B cell (primary cell): ENCODE measurements around the gene SLC9A3. TPM values are rescaled to one million over a fixed set of nuclear protein-coding genes. Genes with fewer than 3 reads are reported as not detected.

Source experiments
- ATAC-seq: fragments of 200-7000 bp; cut with Tn5 transposase; one replicate; pipeline ENCODE4 v1.10.0; 2021; ENCODE audit warnings: low read depth, mild to moderate bottlenecking, moderate number of reproducible peaks, moderate library complexity
- CTCF ChIA-PET: fragments of 350-600 bp; sonication (Branson Sonifier 250); formaldehyde crosslinking; loops from one replicate; lab custom pipeline; 2021; ENCODE audit warnings: antibody characterized with exemption, inconsistent platforms; lab: Charles Lee
- POLR2A ChIA-PET: fragments of 350-600 bp; sonication (Branson Sonifier 250); formaldehyde crosslinking; loops from one replicate; lab custom pipeline; 2021; ENCODE audit warnings: antibody characterized with exemption; lab: Charles Lee
- DNase-seq: peaks from one replicate; pipeline ENCODE4 v3.0.0; 2013
- H2AFZ ChIP-seq: 2 replicates; pipeline ENCODE4 v1.6.1; 2012; ENCODE audit warnings: mild to moderate bottlenecking, low read depth, low read length; ENCODE audit not compliant: insufficient read depth, poor library complexity, severe bottlenecking
- H3K27ac ChIP-seq, 2 donors: 1 replicate in 1 of 2; 2 replicates in 1 of 2; pipeline ENCODE4 v1.5.1; 2012 to 2013; ENCODE audit warnings: low read length in 2 of 2, mild to moderate bottlenecking in 2 of 2, moderate library complexity in 1 of 2
- H3K27me3 ChIP-seq, 4 experiments: fragments of 200-600 bp in 1 of 4; sonication (generic) in 1 of 4; replicated peaks in 1 of 4; 1 replicate in 2 of 4; 2 replicates in 2 of 4; pipeline versions ENCODE4 v1.6.1 to v1.7.0; 2013 to 2016; ENCODE audit warnings: low read length in 3 of 4, mild to moderate bottlenecking in 2 of 4, mixed read lengths in 1 of 4, moderate library complexity in 1 of 4; ENCODE audit not compliant: insufficient read depth in 4 of 4, control insufficient read depth in 3 of 4; ENCODE audit errors: control extremely low read depth in 1 of 4
- H3K36me3 ChIP-seq, 2 experiments: replicated peaks in 1 of 2; 1 replicate in 1 of 2; 2 replicates in 1 of 2; pipeline versions ENCODE4 v1.6.1 to v1.7.1; 2013; ENCODE audit warnings: low read length in 1 of 2; ENCODE audit not compliant: insufficient read depth in 2 of 2, control insufficient read depth in 1 of 2; ENCODE audit errors: control extremely low read depth in 1 of 2, extremely low read depth in 1 of 2
- H3K4me1 ChIP-seq, 2 donors: fragments of 200-600 bp in 1 of 2; sonication (generic) in 1 of 2; 1 replicate in 1 of 2; 2 replicates in 1 of 2; pipeline versions ENCODE4 v1.5.1 to v1.6.1; 2013 to 2017; ENCODE audit warnings: low read length in 2 of 2; ENCODE audit not compliant: control insufficient read depth in 2 of 2, insufficient read depth in 2 of 2
- H3K4me2 ChIP-seq: replicated peaks from 2 replicates; pipeline ENCODE3; 2012; ENCODE audit warnings: mild to moderate bottlenecking, low read depth, low read length; ENCODE audit not compliant: poor library complexity, severe bottlenecking
- H3K4me3 ChIP-seq, 5 experiments: fragments of 200-600 bp in 1 of 5; sonication (generic) in 1 of 5; 1 replicate in 3 of 5; 2 replicates in 2 of 5; pipeline versions ENCODE4 v1.5.1 to v1.7.0; 2011 to 2016; ENCODE audit warnings: low read length in 4 of 5, mild to moderate bottlenecking in 4 of 5, low read depth in 2 of 5, control low read depth in 1 of 5, moderate library complexity in 1 of 5; ENCODE audit not compliant: insufficient read depth in 1 of 5; ENCODE audit errors: control extremely low read depth in 1 of 5, extremely low read depth in 1 of 5
- H3K79me2 ChIP-seq: fragments of 200-600 bp; sonication (generic); one replicate; pipeline ENCODE4 v1.6.0; 2016; ENCODE audit warnings: low read length; ENCODE audit not compliant: control insufficient read depth, insufficient read depth
- H3K9ac ChIP-seq: fragments of 200-600 bp; sonication (generic); 2 replicates; pipeline ENCODE4 v1.6.1; 2017; ENCODE audit warnings: mild to moderate bottlenecking, low read length, moderate library complexity
- H3K9me3 ChIP-seq, 3 donors: one replicate each; pipeline versions ENCODE4 v1.6.1 to v1.7.1; 2013; ENCODE audit warnings: low read length in 2 of 3; ENCODE audit not compliant: control insufficient read depth in 2 of 3, insufficient read depth in 1 of 3; ENCODE audit errors: control extremely low read depth in 1 of 3
- H4K20me1 ChIP-seq: 2 replicates; pipeline ENCODE4 v1.6.0; 2012; ENCODE audit warnings: mild to moderate bottlenecking, low read length; ENCODE audit not compliant: insufficient read depth, control insufficient read depth, poor library complexity, severe bottlenecking
- H3K27ac Mint-ChIP-seq: one replicate; pipeline ENCODE4 v1.8.0; 2021; ENCODE audit warnings: mixed read lengths
- H3K27me3 Mint-ChIP-seq: one replicate; pipeline ENCODE4 v1.8.0; 2021; ENCODE audit warnings: mixed read lengths
- H3K4me1 Mint-ChIP-seq: one replicate; pipeline ENCODE4 v1.8.0; 2021; ENCODE audit warnings: mixed read lengths
- H3K4me3 Mint-ChIP-seq: one replicate; pipeline ENCODE4 v1.8.0; 2021; ENCODE audit warnings: mixed read lengths
- H3K9me3 Mint-ChIP-seq: one replicate; pipeline ENCODE4 v1.8.0; 2022; ENCODE audit warnings: mixed read lengths; ENCODE audit not compliant: insufficient read depth
- EZH2 ChIP-seq: IDR thresholded peaks from 2 replicates; pipeline ENCODE4 v1.6.1; 2012; ENCODE audit warnings: borderline replicate concordance, low read depth, mild to moderate bottlenecking, moderate library complexity, low read length; ENCODE audit not compliant: insufficient read depth, poor library complexity, severe bottlenecking
- WGBS: methylation state at CpG from one replicate; pipeline ENCODE4 v1.1.5; 2013; ENCODE audit warnings: missing lambda C conversion rate; ENCODE audit not compliant: insufficient coverage; 5-methylcytosine and 5-hydroxymethylcytosine counted together
- intact Hi-C: fragments of 100-400 bp; cut with micrococcal nuclease; formaldehyde crosslinking; loops from one replicate; pipeline ENCODE4 v1.10.0; 2022
- polyA plus RNA-seq: library from polyadenylated mRNA; depleted of rRNA; stranded (reverse); fragments of >200 nt; gene quantifications from 2 replicates; pipeline ENCODE4 v1.2.3, GENCODE V29; 2012
- total RNA-seq, 2 donors: library from RNA; stranded (reverse); fragments of 120-200 nt in 1 of 2; gene quantifications; 1 replicate in 1 of 2; 2 replicates in 1 of 2; pipeline versions ENCODE4 v1.2.3 to v1.2.4, GENCODE V29; 2013 to 2022
- TF ChIP-seq, protein P1 (sequence below): fragments of 200-600 bp; IDR thresholded peaks from one replicate; pipeline ENCODE4 v1.8.0; 2022; ENCODE audit warnings: antibody characterized with exemption, mild to moderate bottlenecking

SLC9A3 gene
- total and polyA plus RNA-seq, 2 donors (not counting 1 experiment from before 2014, with no cell fraction given): 0.84 to 2.0 TPM

DNA sequence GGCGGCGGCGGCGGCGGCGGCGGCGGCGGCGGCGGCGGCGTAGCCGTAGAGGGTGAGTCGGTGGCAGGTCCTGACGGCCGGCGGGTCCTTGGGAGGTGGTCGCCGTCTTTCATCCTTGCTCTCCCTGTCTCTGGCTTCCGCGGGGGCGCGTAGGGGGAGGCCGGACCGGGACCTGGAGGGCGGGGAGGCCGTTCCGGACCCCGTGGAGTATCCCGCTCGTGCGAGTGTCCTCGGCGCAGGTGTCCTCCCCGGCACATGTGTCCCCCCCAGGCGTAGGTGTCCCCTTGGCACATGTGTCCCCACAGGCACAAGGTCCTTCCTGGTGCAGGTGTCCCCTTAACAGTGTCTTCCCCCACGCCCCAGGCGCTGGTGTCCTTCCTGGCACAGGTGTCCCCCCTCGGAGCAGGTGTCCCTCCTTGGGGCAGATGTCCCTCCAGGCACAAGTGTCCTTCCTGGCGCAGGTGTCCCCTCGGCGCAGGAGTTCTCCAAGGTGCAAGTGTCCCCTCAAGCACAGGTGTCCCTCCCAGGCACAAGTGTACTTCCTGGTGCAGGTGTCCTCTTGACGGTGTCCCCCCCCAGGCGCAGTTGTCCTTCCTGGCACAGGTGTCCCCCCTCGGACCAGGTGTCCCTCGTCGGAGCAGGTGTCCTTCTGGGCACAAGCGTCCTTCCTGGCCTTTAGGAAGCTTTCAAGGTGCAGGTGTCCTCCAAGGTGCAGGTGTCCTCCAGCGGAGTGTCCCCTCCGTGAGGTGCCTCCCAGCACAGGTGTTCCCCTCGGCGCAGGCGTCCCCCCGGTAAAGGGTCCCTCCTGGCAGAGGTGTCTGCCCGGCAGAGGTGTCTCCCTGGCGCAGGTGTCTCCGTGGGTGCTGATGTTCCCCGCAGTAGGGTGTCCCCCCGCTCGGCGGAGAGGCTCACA, 80.8 kb downstream of the SLC9A3 start:
- Histone ChIP-seq H3K4me1 (peaks cover 6 to 19% of the 10 kb centered on the region in 2 donors), H2AFZ (peak overlapping the region; percentile 92), H3K36me3 (peaks cover 7 to 22% of the 10 kb centered on the region in 2 experiments), H3K27me3 (no peaks in the 10 kb centered on the region), H3K9me3 (peaks cover 0 to 7% (median 0%) of the 10 kb centered on the region in 3 donors), H4K20me1 (peaks cover 35% of the 10 kb centered on the region), H3K79me2 (peaks cover 48% of the 10 kb centered on the region), H3K4me3 (peak overlapping the region; percentile 53 to 91 (median 89)), H3K4me2 (peak overlapping the region; percentile 88), H3K9ac (peak overlapping the region; percentile 93), H3K27ac (peak overlapping the region; percentile 56 to 81)
- H3K27me3 Mint-ChIP-seq: no peaks in the 10 kb centered on the region
- DNase-seq: no peak
- ATAC-seq: no peak
- H3K4me1 Mint-ChIP-seq: peaks cover 30% of the 10 kb centered on the region
- no peak for TF ChIP-seq EZH2
- TF ChIP-seq, protein P1, sequence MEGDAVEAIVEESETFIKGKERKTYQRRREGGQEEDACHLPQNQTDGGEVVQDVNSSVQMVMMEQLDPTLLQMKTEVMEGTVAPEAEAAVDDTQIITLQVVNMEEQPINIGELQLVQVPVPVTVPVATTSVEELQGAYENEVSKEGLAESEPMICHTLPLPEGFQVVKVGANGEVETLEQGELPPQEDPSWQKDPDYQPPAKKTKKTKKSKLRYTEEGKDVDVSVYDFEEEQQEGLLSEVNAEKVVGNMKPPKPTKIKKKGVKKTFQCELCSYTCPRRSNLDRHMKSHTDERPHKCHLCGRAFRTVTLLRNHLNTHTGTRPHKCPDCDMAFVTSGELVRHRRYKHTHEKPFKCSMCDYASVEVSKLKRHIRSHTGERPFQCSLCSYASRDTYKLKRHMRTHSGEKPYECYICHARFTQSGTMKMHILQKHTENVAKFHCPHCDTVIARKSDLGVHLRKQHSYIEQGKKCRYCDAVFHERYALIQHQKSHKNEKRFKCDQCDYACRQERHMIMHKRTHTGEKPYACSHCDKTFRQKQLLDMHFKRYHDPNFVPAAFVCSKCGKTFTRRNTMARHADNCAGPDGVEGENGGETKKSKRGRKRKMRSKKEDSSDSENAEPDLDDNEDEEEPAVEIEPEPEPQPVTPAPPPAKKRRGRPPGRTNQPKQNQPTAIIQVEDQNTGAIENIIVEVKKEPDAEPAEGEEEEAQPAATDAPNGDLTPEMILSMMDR: no peak
- POLR2A ChIA-PET: interaction anchor here (0.9 to 1.0 kb wide), 2 partner anchors 18 to 30 kb away, joined by 5 to 8 read pairs; no protein-coding TSS in a partner anchor
- intact Hi-C loops: loop anchor here (10.0 kb wide), 1 partner anchor 171 kb away; the partner anchor contains the start of gene CEP72
- WGBS: 21% methylated on average over 59 of the region's 62 CpGs
- peak overlapping the region; percentile 90 for H3K27ac Mint-ChIP-seq
- peak overlapping the region; percentile 96 for H3K4me3 Mint-ChIP-seq
- CTCF ChIA-PET: interaction anchor here (3.7 kb wide), 1 partner anchor 127 kb away, joined by 19 read pairs; no protein-coding TSS in a partner anchor
- no peaks in the 10 kb centered on the region for H3K9me3 Mint-ChIP-seq
